Measurements from ENCODE around the gene AMPH. TPM values are rescaled to one million over a fixed set of nuclear protein-coding genes. Genes with fewer than 3 reads are reported as not detected.

Gene AMPH
- total RNA-seq, 4 donors from 2014 or later = 0.51 to 19.6 (median 11.6) TPM

- no peak overlapping the region for H3K27ac ChIP-seq
- intact Hi-C loops (cut with DNase I; ENCODE audit: low total_unique reads) = no loop called here
Observed at GRCh38 chr7:38594949-38595348, 36.2 kb downstream of the AMPH start.

GRCh38 chr7:38592737-38593288, 38.4 kb downstream of the AMPH start:
- Histone ChIP-seq H3K4me3 (no peak overlapping the region), H3K9me3 (no peaks in the 10 kb centered on the region), H3K27me3 (no peaks in the 10 kb centered on the region), H3K4me1 (no peaks in the 10 kb centered on the region), H3K27ac (no peak overlapping the region), H3K36me3 (no peaks in the 10 kb centered on the region)
- intact Hi-C loops (cut with DNase I; ENCODE audit: low total_unique reads) = no loop called here
- TF ChIP-seq CTCF (IDR thresholded peaks at IDR 0.05) (no peak), POLR2A (IDR thresholded peaks at IDR 0.05) (no peak)
- no peak for DNase-seq

More at GRCh38 chr7:38594949-38595348, 36.2 kb downstream of the AMPH start:
- Histone ChIP-seq H3K9me3 (no peaks in the 10 kb centered on the region), H3K4me3 (no peak overlapping the region), H3K4me1 (no peaks in the 10 kb centered on the region), H3K36me3 (no peaks in the 10 kb centered on the region), H3K27me3 (no peaks in the 10 kb centered on the region)
- no peak for DNase-seq
- no peak for TF ChIP-seq POLR2A (IDR thresholded peaks at IDR 0.05)
- no peak for TF ChIP-seq CTCF (IDR thresholded peaks at IDR 0.05)

DNA sequence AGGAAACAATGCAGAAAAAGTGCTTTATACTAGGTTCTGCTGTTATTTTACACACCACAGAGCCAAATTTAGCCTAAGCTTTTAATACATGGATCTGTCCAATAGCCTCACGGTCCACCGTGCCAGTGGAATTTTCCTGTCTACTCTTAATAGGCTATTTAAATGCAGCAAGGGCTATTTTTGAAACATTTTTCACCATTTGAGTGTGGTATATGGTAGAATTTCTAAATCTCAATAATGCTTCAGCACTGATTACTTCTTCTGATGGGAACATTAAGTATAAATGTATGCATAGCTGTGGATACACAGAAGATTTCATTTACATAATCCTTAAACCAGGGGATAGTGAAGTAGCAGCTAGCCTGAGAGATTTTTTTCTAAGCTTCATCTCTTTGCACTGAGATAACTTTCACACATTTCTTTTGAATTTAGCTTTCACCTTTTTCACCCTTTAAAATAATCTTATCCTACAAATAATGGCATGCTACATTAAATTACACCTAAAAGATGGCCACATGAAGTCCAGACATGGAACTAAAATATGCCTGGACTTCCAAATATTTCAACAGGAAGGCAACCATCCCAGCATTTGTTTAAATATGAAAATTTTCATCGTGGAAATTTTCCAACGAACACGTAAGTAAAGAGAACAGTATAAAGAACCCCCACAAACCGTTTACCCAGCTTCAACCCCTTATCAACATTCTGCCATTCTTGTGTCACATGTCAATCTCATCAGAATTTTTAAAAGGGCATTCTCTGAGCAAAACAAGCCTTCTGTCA, 45.4 kb downstream of the AMPH start:
- H3K36me3 ChIP-seq = no peaks in the 10 kb centered on the region
- H3K27me3 ChIP-seq = no peaks in the 10 kb centered on the region
- intact Hi-C loops (cut with DNase I; ENCODE audit: low total_unique reads) = no loop called here
- H3K27ac ChIP-seq = no peak overlapping the region
- H3K4me1 ChIP-seq = no peaks in the 10 kb centered on the region
- no peak for DNase-seq
- H3K4me3 ChIP-seq = no peak overlapping the region
- TF ChIP-seq CTCF (IDR thresholded peaks at IDR 0.05) = no peak
- TF ChIP-seq POLR2A (IDR thresholded peaks at IDR 0.05) = no peak
- H3K9me3 ChIP-seq = no peaks in the 10 kb centered on the region

- intact Hi-C loops (cut with DNase I; ENCODE audit: low total_unique reads) = no loop called here
- H3K4me1 ChIP-seq = no peaks in the 10 kb centered on the region
- no peaks in the 10 kb centered on the region for H3K36me3 ChIP-seq
- no peak overlapping the region for H3K4me3 ChIP-seq
- H3K27ac ChIP-seq = no peak overlapping the region
- no peaks in the 10 kb centered on the region for H3K27me3 ChIP-seq
- no peak for DNase-seq
- no peaks in the 10 kb centered on the region for H3K9me3 ChIP-seq
- TF ChIP-seq POLR2A (IDR thresholded peaks at IDR 0.05) (no peak), CTCF (IDR thresholded peaks at IDR 0.05) (no peak)
Observed at GRCh38 chr7:38584443-38585210, 46.5 kb downstream of the AMPH start.

DNA sequence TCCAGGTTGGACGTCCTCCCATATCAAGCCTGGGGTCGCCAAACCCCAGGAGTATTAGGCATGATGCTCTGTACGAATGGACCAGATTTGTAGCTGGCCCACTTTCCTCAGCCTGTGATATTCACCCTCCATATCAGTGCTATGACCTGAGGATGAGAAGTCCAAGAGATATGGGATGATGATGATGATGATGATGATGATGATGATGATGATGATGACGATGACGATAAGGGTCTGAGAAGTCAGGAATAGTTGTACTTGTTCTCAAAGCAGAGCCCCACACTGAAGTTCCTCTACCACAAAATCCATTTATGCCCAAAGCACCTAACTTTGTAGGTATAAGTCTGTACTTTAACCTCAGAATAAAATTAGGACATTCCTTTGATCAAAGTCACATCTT, 50.7 kb downstream of the AMPH start:
- Histone ChIP-seq H3K9me3 (no peaks in the 10 kb centered on the region), H3K4me1 (no peaks in the 10 kb centered on the region), H3K36me3 (no peaks in the 10 kb centered on the region), H3K4me3 (no peak overlapping the region), H3K27me3 (no peaks in the 10 kb centered on the region), H3K27ac (no peak overlapping the region)
- intact Hi-C loops (cut with DNase I; ENCODE audit: low total_unique reads) = no loop called here
- TF ChIP-seq CTCF (IDR thresholded peaks at IDR 0.05) (no peak), POLR2A (IDR thresholded peaks at IDR 0.05) (no peak)
- no peak for DNase-seq

All from uterus (tissue), 4 donors.